Fibroblast of skin of scalp (primary cell): ENCODE data around the gene CPPED1.
"Not testable (repeated sequence)": the region's sequence is repeated elsewhere in the genome, so short reads cannot be mapped to it uniquely, and the experiment has no call there.

ENCODE experiments used
- DNase-seq: peaks from one replicate; pipeline ENCODE4 v3.0.0-alpha.2; 2013

Gene CPPED1

GRCh38 chr16:12802048-12802447 lies 1.6 kb downstream of the CPPED1 start:
- DNase-seq = peak; percentile 31

DNA sequence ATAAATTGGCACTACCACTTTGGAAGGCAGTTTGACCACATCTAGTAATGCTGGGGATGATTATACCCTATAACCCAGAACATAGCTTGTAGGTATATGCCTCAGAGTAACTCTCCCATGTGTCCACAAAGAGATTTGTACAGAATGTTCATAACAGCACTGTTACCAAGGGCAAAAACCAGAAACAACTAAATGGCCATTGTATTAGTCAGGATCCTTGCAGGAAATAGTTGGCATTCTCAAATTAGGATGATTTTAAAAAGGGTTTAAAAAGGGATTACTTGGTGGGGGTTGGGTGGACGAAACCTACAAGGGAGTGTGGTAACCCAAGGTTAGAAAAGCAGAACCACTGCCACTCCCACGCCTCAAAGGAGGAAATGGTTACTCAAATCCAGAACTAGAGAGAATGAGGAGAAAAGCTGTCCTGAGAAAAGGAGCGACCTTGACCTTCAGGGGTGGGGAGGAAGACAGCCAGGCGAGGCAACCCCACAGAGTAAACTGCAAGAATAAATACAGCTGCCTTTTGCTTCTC lies 2.1 kb downstream of the CPPED1 start:
- DNase-seq = peak; percentile 85

DNA sequence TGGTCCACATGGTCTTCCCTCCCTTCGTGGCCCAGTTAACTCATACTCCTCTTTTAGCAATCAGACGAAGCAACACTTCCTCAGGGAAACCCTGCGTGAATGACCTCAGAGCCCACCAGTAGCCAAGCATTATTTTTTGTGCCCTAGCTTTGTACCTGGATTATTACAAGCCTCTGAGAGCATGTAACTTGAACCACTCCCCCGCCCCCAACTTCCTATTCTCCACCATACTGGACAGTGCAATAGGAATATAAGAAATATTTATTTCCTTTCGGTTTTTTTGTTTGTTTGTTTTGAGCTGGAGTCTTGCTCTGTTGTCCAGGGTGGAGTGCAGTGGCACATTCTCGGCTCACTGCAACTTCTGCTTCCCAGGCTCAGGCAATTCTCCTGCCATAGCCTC lies 2.9 kb downstream of the CPPED1 start:
- DNase-seq = no peak

- DNase-seq = not testable (repeated sequence)
These were observed 3.7 kb downstream of the CPPED1 start for GRCh38 chr16:12799996-12800395.

GRCh38 chr16:12798846-12799245 lies 4.8 kb downstream of the CPPED1 start:
- no peak for DNase-seq

DNA sequence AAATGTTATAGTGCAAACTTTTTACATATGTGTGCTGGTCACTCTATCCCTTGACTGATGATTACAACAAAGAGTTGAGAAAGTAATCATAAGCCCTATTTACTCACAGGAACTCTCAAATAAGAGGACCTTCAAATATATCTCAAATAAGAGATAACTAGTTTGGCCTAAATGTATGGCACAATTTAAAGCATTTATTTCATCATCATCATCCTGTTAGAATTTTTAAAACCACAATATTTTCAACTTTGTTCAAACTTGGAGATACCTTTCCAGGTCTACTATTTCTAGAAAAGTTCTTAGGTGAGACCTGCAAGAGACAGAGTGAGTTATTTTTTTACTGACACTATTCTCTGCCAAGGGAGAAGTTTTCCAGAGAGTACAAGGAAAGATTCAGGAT lies 5.5 kb downstream of the CPPED1 start:
- DNase-seq = peak; percentile 15

DNA sequence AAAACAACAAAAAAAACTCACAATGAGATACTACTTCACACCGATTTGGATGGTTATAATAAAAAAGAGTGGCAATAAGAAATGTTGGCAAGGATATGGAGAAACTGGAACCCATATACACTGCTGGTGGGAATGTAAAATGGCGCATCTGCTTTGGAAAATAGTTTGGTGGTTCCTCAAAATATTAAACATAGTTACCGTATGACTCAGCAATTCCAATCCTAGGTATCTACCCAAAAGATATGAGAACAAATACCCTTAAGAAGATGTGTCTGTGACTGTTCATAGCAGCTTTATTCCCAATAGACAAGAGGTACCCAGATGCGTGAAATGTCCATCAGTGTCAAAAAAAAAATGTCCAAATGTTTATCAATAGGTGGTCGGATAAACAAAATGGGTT lies 7.2 kb downstream of the CPPED1 start:
- DNase-seq = peak; percentile 62

DNA sequence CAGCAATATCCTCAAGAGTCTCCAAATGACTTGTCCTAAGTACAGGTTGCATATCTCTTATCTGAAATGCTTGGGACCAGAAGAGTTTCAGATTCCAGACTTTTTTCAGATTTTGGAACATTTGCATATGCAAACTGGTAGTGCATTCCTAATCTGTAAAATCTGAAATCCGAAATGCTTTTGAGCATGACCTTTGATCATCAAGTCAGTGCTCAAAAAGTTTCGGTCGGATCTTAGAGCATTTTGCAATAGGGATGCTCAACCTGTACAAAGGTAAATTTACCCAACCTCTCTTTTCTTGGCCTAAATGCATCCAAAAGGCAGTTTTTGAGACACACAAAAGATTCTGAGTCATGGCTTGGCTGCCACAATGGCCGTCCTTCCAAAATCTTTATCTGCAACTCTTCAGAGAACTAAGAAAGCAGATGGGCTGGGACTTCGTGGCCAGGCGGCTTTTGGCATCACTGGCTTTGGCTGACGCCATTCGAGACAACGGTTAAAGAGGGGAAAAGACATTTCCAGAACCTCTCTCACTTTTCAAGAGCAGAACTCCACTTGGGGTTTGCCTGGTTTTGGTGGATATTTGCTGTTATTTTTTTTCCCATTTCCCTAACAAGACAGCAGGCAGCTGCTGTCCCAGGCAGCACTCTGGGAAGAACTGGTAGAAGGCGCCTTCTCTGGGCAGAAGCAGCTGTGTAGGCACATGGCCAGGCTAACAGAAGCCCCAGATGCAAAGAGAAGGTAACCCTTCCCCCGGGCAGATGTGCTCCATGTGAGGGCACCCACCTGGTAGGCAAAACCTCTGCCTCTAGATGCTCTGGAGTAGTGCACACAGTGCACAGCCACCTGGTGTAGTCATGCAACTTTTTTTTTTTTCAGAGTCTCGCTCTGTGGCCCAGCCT lies 8.9 kb downstream of the CPPED1 start:
- DNase-seq = no peak

DNA sequence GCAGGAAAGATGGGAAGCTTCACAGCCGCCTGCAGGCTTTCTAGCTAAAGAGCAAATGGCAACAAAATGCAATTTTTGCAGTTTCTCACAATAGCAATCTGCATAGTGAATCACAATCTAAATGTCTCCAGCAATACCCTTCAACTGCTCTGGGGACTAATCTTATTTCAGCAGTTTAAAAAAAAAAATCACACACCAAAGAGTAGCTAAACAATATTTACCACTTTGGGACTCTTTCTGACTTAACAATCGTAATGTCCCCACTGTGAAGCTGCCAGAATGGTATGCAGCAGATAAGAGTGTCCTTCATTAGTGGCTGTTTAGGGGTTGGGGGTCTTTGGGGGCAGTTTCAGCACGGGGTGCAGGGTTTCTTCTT lies 9.8 kb downstream of the CPPED1 start:
- DNase-seq = no peak

DNA sequence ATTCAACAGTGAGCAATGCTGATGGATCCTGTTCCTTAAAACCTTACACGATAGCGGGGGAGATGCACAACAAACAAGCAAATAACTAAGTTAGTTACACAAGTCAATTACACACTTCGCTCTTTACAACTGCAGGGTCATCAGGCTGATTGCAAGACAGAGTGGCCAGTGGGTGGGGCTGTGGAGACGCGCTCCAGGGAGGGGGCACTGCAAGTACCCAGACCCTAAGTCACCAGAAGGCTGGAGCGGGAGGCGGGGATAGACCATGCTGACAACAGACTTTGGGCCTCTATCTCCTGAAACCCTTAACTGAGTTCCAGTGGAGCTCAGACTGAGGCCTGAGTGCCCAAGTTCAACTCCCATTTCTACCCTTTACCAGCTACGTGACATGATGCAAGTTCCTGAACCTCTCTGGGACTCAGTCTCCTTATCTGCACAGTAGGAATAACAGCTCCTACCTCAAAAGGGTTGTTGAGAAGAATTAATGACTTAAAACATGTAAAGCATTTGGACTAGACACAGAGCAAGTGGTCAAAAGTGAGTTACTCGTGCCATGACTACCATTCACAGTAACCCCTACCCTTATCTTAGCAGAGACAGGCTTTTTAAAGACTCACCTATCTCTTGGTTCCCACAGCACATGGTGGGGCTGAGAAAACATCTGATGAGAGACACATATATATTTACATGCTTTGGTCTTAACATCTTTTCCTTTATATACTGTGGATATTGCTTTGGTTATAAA lies 10.4 kb downstream of the CPPED1 start:
- no peak for DNase-seq

- not testable (repeated sequence) for DNase-seq
These were observed 11.2 kb downstream of the CPPED1 start for GRCh38 chr16:12792528-12792927.

DNA sequence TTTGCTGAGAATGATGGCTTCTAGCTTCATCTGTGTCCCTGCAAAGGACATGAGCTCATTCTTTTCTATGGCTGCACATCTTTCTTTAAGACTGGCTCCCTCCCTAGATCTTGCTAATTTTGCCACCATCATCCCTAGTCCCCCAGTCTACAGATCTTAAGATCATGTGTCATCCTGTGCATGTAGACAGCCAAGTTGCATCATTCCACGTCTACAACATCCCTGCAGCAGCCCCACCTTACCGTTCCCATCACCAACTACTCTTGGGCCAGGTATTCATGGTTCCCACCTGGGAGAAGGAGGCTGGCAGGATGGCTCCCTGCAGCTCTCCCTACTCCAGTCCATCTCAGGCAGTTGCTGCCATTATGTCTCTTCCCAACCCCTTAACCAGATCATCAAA lies 12.3 kb downstream of the CPPED1 start:
- no peak for DNase-seq

DNA sequence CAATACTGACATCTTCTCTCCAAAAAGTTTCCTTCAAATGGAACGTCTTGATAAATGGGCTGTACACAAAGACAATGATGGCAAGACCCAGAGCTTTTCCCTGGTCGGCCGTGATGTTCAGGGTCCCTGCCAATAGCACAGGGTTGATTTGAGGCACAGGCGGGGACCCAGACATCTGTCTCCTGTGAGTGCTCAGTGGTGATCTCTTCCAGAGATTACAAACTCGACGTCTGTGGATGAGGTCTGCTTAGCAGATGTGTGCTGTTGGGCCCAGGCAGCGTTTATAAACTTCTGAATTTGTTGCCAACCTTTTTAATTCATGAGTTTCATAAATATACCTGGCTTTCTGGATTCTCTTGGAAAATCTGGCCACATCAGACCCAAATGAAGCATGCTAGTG lies 14.9 kb downstream of the CPPED1 start:
- DNase-seq = no peak

DNA sequence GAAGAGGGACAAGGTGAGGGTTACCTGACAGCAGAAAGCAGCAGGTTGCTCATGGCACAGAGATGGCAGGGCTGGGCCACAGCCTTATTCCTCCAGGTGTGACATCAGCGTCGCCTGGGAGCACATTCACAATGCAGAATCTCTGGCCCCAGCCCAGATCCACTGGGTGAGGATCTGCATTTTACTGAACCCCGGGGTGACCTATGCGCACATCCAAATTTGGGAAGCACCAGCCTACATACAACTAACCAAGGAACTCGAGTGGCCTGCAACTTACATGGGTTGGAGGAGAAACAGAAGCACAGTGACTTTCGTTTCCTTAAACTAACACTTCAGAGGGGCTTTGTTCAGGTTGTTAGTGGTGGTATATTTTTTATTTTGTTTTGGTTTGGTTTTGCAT lies 17.6 kb downstream of the CPPED1 start:
- no peak for DNase-seq

DNA sequence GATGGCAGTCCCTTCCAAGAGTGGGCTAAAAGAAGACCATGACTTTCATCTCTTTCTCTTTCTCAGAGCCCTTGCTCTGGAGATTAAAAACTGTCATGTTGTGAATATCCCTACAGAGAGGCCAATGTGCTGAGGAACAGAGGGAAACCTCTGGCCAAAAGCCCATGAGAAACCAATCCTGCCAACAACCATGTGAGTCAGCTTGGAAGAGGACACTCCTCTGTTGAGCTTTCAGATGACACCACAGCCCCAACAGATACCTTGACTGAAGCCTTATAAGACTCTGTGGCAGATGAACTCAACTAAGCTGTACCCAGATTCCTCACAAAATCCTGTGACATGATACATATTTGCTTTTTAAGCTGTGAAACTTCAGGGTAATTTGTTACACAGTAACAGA lies 19.6 kb downstream of the CPPED1 start:
- no peak for DNase-seq

- no peak for DNase-seq
These were observed 21.9 kb downstream of the CPPED1 start for GRCh38 chr16:12781777-12782176.

DNA sequence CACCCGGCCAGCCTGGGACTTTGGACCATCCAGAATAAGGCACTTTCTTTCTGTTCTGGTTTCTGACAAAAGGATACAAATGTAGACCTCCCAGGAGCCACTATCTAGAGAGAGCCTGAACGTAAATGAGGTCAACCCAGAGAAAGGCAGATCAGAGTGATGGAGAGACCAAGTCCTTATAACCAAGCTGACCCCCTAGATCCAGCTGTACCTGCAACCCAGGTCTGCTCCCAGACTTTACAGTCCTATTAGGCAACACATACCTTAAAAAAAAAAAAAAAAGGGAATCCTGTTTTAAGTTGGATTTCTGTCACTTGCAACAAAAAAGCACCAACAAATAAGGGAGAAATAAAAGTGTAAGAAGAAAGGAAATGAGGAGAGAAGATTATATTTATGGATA lies 23.2 kb downstream of the CPPED1 start:
- no peak for DNase-seq

- no peak for DNase-seq
These were observed 25.0 kb downstream of the CPPED1 start for GRCh38 chr16:12778726-12779125.

DNA sequence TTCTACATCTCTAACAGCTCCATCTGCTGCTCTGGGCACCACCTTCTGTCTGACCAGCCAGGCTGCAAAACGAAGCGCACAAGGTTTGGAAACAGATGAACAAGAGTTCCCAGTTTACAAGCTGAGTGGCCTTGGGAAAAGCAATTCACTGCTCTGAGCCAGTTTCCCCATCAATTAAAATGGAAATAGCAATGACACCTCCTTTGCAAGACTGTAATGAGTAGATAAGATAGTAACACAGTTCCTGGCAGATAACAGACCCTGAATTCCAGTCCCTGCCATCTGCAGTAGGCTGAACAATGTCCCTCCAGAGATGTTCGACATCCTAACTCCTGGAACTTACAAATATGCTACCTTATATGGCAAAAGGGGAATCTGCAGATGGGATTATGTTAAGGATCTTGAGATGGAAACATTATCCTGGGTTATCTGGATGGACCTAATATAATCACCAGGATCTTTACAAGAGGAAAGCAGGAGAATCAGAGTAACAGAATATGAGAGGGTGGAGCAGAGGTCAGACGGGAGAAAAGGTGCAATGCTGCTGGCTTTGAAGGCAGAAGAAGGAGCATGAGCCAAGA lies 27.9 kb downstream of the CPPED1 start:
- DNase-seq = no peak

- DNase-seq = no peak
These were observed 30.5 kb downstream of the CPPED1 start for GRCh38 chr16:12773221-12773620.

DNA sequence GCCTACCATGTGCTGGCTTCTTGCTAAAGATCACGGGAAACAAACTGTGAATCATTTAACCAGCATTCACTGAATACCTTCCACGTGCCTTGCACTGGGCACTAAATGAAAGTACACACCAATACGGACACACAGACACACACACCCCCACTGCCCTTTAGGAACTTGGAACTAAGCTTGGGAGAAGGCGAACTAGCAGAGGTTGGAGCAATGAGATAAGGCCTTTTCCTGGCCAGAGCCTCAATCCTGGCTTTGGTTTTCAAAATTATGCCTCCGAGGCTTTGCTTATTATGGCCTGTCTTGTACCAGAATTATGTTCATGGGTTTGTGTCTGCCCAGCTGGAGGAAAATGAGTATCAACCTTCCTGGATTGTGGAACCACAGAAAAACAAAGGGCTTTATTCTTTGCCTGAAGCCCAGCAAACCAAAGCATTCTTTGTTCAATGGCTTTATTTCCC lies 32.3 kb downstream of the CPPED1 start:
- no peak for DNase-seq

GRCh38 chr16:12769525-12769924 lies 34.2 kb downstream of the CPPED1 start:
- no peak for DNase-seq

DNA sequence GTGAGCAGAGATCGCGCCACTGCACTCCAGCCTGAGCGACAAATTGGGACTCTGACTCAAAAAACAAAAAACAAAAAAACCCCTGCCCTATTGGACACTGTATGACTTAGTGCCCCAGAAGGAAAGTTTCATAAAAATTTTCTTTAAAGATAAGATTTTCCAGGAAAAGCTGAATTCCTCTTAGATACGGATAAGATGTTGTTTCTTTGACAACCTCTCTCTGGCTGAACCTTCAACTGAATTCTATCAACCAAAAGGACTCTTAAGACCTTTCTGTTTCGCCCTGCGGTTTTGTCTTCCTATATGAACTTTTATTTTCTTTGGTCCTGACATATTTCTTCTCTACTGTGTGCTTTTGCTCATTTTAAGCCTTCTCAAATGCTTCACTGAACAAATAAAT lies 35.8 kb downstream of the CPPED1 start:
- DNase-seq = no peak
